ENCODE data around the gene ENGASE.

- TF ChIP-seq TAF1 (IDR thresholded peaks at IDR 0.05; ENCODE audit: borderline replicate concordance, insufficient read depth, low read length): no peak
- no peak for TF ChIP-seq POLR2AphosphoS5 (IDR thresholded peaks at IDR 0.05; ENCODE audit: low read depth, low read length)
- TF ChIP-seq REST (IDR thresholded peaks at IDR 0.05; ENCODE audit: insufficient read depth in 1 of 2, low read depth in 2 of 2, low read length in 2 of 2): no peak
- no peak for TF ChIP-seq SIN3A (IDR thresholded peaks at IDR 0.05; ENCODE audit: borderline replicate concordance, insufficient read depth, low read length)
Measured at GRCh38 chr17:79075861-79076406, 1.3 kb downstream of the ENGASE start.
